Stimulated activated CD4-positive, alpha-beta T cell treated with anti-CD3 and anti-CD28 coated beads, TNF-alpha, amount 100 ng/mL, for 48 hours (primary cell): ENCODE results near the gene KNSTRN.

ENCODE experiments used
- DNase-seq, 3 donors: peaks; one replicate each; pipeline ENCODE4 v3.0.0-alpha.2; 2020; ENCODE audit warnings: low read depth in 3 of 3

KNSTRN gene

GRCh38 chr15:40435023-40435709 lies 52.6 kb downstream of the KNSTRN start:
- no peak for DNase-seq

GRCh38 chr15:40435710-40436089 lies 53.2 kb downstream of the KNSTRN start:
- DNase-seq = no peak

GRCh38 chr15:40436116-40436891 lies 53.8 kb downstream of the KNSTRN start:
- DNase-seq = no peak

- DNase-seq = no peak
Observed at GRCh38 chr15:40436892-40437751, 54.6 kb downstream of the KNSTRN start.

GRCh38 chr15:40437752-40438687 lies 55.5 kb downstream of the KNSTRN start:
- no peak for DNase-seq

GRCh38 chr15:40438712-40439111 lies 56.2 kb downstream of the KNSTRN start:
- DNase-seq = no peak

GRCh38 chr15:40439461-40439959 lies 57.0 kb downstream of the KNSTRN start:
- no peak for DNase-seq

GRCh38 chr15:40439960-40440742 lies 57.6 kb downstream of the KNSTRN start:
- peak in 1 of 3 donors; percentile 27 for DNase-seq

GRCh38 chr15:40440743-40441564 lies 58.4 kb downstream of the KNSTRN start, which contains the start of gene BAHD1:
TSS of gene BAHD1 (plus strand) at chr15:40440953. CDS start at chr15:40458465, 17,512 bp downstream.
- DNase-seq = peak; percentile 89 to 96 (median 94)

GRCh38 chr15:40441565-40442531 lies 59.3 kb downstream of the KNSTRN start:
- peak in 1 of 3 donors; percentile 27 for DNase-seq

- DNase-seq = no peak
Observed at GRCh38 chr15:40443255-40443654, 60.7 kb downstream of the KNSTRN start.

- DNase-seq = no peak
Observed at GRCh38 chr15:40443846-40444245, 61.3 kb downstream of the KNSTRN start.
